Transverse colon (tissue), 3 donors: ENCODE results near the gene JAKMIP2.

ENCODE experiments used
- EP300 ChIP-seq: sonication (generic); formaldehyde crosslinking; IDR thresholded peaks from one replicate; pipeline ENCODE4 v1.6.1; 2017; ENCODE audit warnings: antibody characterized with exemption, low read depth
- TF ChIP-seq, protein P1 (sequence below), 5 experiments: fragments of 200-600 bp in 3 of 5; fragments of 450-650 bp in 2 of 5; sonication (generic) in 3 of 5; IDR thresholded peaks; 1 replicate in 2 of 5; 2 replicates in 3 of 5; pipeline ENCODE4 v1.5.1; 2016 to 2017; ENCODE audit warnings: antibody characterized with exemption in 5 of 5, inconsistent platforms in 3 of 5, mild to moderate bottlenecking in 2 of 5, moderate library complexity in 1 of 5

DNA sequence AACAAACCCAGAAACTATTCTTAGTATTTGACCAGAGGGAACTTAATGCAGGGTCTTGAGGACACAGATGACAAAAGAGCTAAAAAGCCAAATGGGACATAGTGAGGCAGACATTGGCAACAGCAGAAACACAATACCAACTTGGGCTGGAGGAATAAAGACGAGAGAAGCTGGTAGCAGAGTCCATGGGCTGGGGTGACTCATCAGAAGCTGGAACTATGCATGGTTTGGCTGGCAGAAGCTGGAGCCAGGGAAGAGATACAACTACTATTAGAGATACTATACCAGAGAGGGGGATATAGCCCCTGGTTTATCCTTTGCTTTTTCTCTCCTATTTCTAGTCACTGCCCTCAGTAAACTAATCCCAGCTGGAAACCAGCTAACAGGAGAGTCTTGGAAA is 243.5 kb downstream of the JAKMIP2 start:
- TF ChIP-seq, protein P1, sequence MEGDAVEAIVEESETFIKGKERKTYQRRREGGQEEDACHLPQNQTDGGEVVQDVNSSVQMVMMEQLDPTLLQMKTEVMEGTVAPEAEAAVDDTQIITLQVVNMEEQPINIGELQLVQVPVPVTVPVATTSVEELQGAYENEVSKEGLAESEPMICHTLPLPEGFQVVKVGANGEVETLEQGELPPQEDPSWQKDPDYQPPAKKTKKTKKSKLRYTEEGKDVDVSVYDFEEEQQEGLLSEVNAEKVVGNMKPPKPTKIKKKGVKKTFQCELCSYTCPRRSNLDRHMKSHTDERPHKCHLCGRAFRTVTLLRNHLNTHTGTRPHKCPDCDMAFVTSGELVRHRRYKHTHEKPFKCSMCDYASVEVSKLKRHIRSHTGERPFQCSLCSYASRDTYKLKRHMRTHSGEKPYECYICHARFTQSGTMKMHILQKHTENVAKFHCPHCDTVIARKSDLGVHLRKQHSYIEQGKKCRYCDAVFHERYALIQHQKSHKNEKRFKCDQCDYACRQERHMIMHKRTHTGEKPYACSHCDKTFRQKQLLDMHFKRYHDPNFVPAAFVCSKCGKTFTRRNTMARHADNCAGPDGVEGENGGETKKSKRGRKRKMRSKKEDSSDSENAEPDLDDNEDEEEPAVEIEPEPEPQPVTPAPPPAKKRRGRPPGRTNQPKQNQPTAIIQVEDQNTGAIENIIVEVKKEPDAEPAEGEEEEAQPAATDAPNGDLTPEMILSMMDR (IDR thresholded peaks at IDR 0.05), result no peak
- TF ChIP-seq EP300, result no peak
